CD14-positive monocyte (primary cell): ENCODE data around the gene ATRN. TPM values are rescaled to one million over a fixed set of nuclear protein-coding genes. Genes with fewer than 3 reads are reported as not detected.

Experiments used
- DNase-seq, 3 donors: peaks; one replicate each; pipeline ENCODE4 v3.0.0-alpha.2; 2011 to 2022
- H2AFZ ChIP-seq: 2 replicates; pipeline ENCODE4 v1.6.0; 2012; ENCODE audit warnings: mild to moderate bottlenecking, low read depth, low read length, inconsistent platforms; ENCODE audit not compliant: insufficient read depth, poor library complexity, severe bottlenecking
- H3K27ac ChIP-seq, 2 donors: 1 replicate in 1 of 2; 2 replicates in 1 of 2; pipeline ENCODE4 v1.5.1; 2012 to 2013; ENCODE audit warnings: low read length in 2 of 2, control low read depth in 1 of 2, inconsistent platforms in 1 of 2, low read depth in 1 of 2, mild to moderate bottlenecking in 1 of 2
- H3K27me3 ChIP-seq, 2 donors: one replicate each; pipeline versions ENCODE4 v1.6.0 to v1.6.1; 2011 to 2013; ENCODE audit warnings: low read length in 2 of 2; ENCODE audit not compliant: control insufficient read depth in 2 of 2, insufficient read depth in 2 of 2
- H3K36me3 ChIP-seq, 2 donors: replicated peaks in 1 of 2; 1 replicate in 1 of 2; 2 replicates in 1 of 2; pipeline versions ENCODE4 v1.5.1 to v1.6.1; 2012 to 2013; ENCODE audit warnings: low read length in 2 of 2, control low read depth in 1 of 2, inconsistent platforms in 1 of 2, mild to moderate bottlenecking in 1 of 2; ENCODE audit not compliant: insufficient read depth in 2 of 2, control insufficient read depth in 1 of 2
- H3K4me1 ChIP-seq, 2 donors: 1 replicate in 1 of 2; 2 replicates in 1 of 2; pipeline versions ENCODE4 v1.5.1 to v1.6.1; 2012 to 2013; ENCODE audit warnings: low read length in 2 of 2, control low read depth in 1 of 2, inconsistent platforms in 1 of 2, mild to moderate bottlenecking in 1 of 2, moderate library complexity in 1 of 2; ENCODE audit not compliant: insufficient read depth in 2 of 2, control insufficient read depth in 1 of 2
- H3K4me2 ChIP-seq: replicated peaks from 2 replicates; pipeline ENCODE3; 2012; ENCODE audit warnings: low read length, moderate library complexity, mild to moderate bottlenecking; ENCODE audit not compliant: poor library complexity, severe bottlenecking; ENCODE audit errors: extremely low read depth
- H3K4me3 ChIP-seq, 3 experiments: fragments of 200-600 bp in 1 of 3; sonication (generic) in 1 of 3; replicated peaks in 1 of 3; 1 replicate in 2 of 3; 2 replicates in 1 of 3; pipeline ENCODE4 v1.5.1; 2011 to 2013; ENCODE audit warnings: low read length in 3 of 3, mild to moderate bottlenecking in 3 of 3, control low read depth in 2 of 3, low read depth in 2 of 3, inconsistent platforms in 1 of 3, moderate library complexity in 1 of 3
- H3K79me2 ChIP-seq: 2 replicates; pipeline ENCODE4 v1.6.0; 2012; ENCODE audit warnings: mild to moderate bottlenecking, control low read depth, inconsistent platforms, low read length, moderate library complexity; ENCODE audit not compliant: insufficient read depth
- H3K9ac ChIP-seq: 2 replicates; pipeline ENCODE4 v1.6.0; 2017; ENCODE audit warnings: low read length, mild to moderate bottlenecking; ENCODE audit not compliant: insufficient read depth, poor library complexity, severe bottlenecking
- H3K9me3 ChIP-seq, 2 donors: replicated peaks in 1 of 2; 1 replicate in 1 of 2; 2 replicates in 1 of 2; pipeline versions ENCODE4 v1.5.1 to v1.6.1; 2012 to 2013; ENCODE audit warnings: low read length in 2 of 2, control low read depth in 1 of 2; ENCODE audit not compliant: control insufficient read depth in 1 of 2, insufficient read depth in 1 of 2
- H4K20me1 ChIP-seq: 2 replicates; pipeline ENCODE4 v1.6.0; 2012; ENCODE audit warnings: mild to moderate bottlenecking, low read length, control low read depth, moderate library complexity; ENCODE audit not compliant: insufficient read depth
- H3K27ac Mint-ChIP-seq, 7 donors: one replicate each; pipeline ENCODE4 v1.8.0; 2020; ENCODE audit warnings: mild to moderate bottlenecking in 7 of 7, mixed read lengths in 7 of 7, moderate library complexity in 6 of 7, inconsistent platforms in 2 of 7
- H3K27me3 Mint-ChIP-seq, 3 donors: one replicate each; pipeline ENCODE4 v1.8.0; 2021 to 2022; ENCODE audit warnings: low read depth in 3 of 3, mild to moderate bottlenecking in 3 of 3, mixed read lengths in 3 of 3, moderate library complexity in 3 of 3, inconsistent platforms in 1 of 3
- H3K36me3 Mint-ChIP-seq, 2 donors: one replicate each; pipeline ENCODE4 v1.8.0; 2020; ENCODE audit warnings: mixed read lengths in 2 of 2, inconsistent platforms in 1 of 2, mild to moderate bottlenecking in 1 of 2
- H3K4me1 Mint-ChIP-seq: one replicate; pipeline ENCODE4 v1.8.0; 2020; ENCODE audit warnings: mild to moderate bottlenecking, mixed read lengths
- H3K4me3 Mint-ChIP-seq, 2 donors: one replicate each; pipeline ENCODE4 v1.8.0; 2020; ENCODE audit warnings: mild to moderate bottlenecking in 2 of 2, mixed read lengths in 2 of 2, moderate library complexity in 1 of 2
- H3K9me3 Mint-ChIP-seq, 7 donors: one replicate each; pipeline ENCODE4 v1.8.0; 2020 to 2022; ENCODE audit warnings: mixed read lengths in 7 of 7, mild to moderate bottlenecking in 6 of 7, moderate library complexity in 6 of 7, inconsistent platforms in 2 of 7
- WGBS: methylation state at CpG from one replicate; pipeline ENCODE4 v1.1.5; 2013; ENCODE audit warnings: missing lambda C conversion rate; ENCODE audit not compliant: insufficient coverage; 5-methylcytosine and 5-hydroxymethylcytosine counted together
- intact Hi-C, 2 donors: fragments of 100-400 bp; cut with micrococcal nuclease; formaldehyde crosslinking; loops; one replicate each; pipeline versions ENCODE4 v1.15.0 to v1.15.1; 2023
- polyA plus RNA-seq, 3 donors: library from polyadenylated mRNA; depleted of rRNA in 1 of 3; unstranded in 2 of 3; stranded (reverse) in 1 of 3; fragments of 300-500 nt in 2 of 3; fragments of >200 nt in 1 of 3; fragmentation: Illumina TruSeq in 2 of 3; gene quantifications; 1 replicate in 2 of 3; 2 replicates in 1 of 3; pipeline ENCODE4 v1.2.3, GENCODE V29; 2012 to 2021
- TF ChIP-seq, protein P1 (sequence below): fragments of 200-600 bp; IDR thresholded peaks from one replicate; pipeline ENCODE4 v1.8.0; 2022; ENCODE audit warnings: antibody characterized with exemption, mild to moderate bottlenecking

Gene ATRN
- polyA plus RNA-seq, 3 donors = 10.2 to 17.4 (median 11.5) TPM

- Mint-ChIP-seq H3K4me3 (no peak overlapping the region), H3K27me3 (peaks cover 0 to 4% (median 1%) of the 10 kb centered on the region in 3 donors), H3K27ac (no peak overlapping the region), H3K9me3 (no peaks in the 10 kb centered on the region), H3K4me1 (peaks cover 11% of the 10 kb centered on the region), H3K36me3 (no peaks in the 10 kb centered on the region)
- WGBS = no CpG with 5 or more reads among the region's 1 CpG
- Histone ChIP-seq H3K9ac (no peak overlapping the region), H4K20me1 (no peaks in the 10 kb centered on the region), H3K4me2 (no peak overlapping the region), H3K36me3 (no peaks in the 10 kb centered on the region), H3K4me3 (no peak overlapping the region), H3K9me3 (no peaks in the 10 kb centered on the region), H3K27me3 (no peaks in the 10 kb centered on the region), H3K79me2 (no peaks in the 10 kb centered on the region), H3K4me1 (peaks cover 5% of the 10 kb centered on the region in 2 donors), H3K27ac (no peak overlapping the region), H2AFZ (no peak overlapping the region)
- no peak for DNase-seq
- TF ChIP-seq, protein P1, sequence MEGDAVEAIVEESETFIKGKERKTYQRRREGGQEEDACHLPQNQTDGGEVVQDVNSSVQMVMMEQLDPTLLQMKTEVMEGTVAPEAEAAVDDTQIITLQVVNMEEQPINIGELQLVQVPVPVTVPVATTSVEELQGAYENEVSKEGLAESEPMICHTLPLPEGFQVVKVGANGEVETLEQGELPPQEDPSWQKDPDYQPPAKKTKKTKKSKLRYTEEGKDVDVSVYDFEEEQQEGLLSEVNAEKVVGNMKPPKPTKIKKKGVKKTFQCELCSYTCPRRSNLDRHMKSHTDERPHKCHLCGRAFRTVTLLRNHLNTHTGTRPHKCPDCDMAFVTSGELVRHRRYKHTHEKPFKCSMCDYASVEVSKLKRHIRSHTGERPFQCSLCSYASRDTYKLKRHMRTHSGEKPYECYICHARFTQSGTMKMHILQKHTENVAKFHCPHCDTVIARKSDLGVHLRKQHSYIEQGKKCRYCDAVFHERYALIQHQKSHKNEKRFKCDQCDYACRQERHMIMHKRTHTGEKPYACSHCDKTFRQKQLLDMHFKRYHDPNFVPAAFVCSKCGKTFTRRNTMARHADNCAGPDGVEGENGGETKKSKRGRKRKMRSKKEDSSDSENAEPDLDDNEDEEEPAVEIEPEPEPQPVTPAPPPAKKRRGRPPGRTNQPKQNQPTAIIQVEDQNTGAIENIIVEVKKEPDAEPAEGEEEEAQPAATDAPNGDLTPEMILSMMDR = no peak
- intact Hi-C loops = no loop called here
These were observed 21.5 kb upstream of the ATRN start for GRCh38 chr20:3449319-3449718.

DNA sequence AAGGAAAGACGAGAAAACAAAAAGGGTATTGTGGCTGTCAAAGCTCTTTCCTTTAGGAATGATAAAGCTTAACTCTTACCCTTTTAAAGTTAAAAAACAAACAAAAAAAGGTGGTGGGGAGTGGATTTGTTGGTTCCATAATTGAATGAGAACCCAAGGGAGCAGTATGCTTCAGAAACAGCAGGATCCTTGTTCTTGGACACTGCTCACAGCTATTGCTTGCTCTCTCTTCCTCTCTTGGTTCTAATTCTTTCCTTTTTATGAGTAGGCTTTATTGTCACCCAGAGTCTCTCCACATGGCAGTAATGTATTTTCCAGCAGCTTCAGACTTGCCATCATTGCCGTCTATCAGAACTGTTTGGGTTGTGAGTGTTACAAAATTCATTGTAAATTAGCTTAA is 18.7 kb upstream of the ATRN start:
- TF ChIP-seq, protein P1 = no peak
- Histone ChIP-seq H3K4me2 (no peak overlapping the region), H3K36me3 (no peaks in the 10 kb centered on the region), H3K27me3 (no peaks in the 10 kb centered on the region), H3K9me3 (no peaks in the 10 kb centered on the region), H3K9ac (no peak overlapping the region), H3K27ac (no peak overlapping the region), H3K79me2 (no peaks in the 10 kb centered on the region), H2AFZ (no peak overlapping the region), H3K4me1 (peaks cover 4 to 5% of the 10 kb centered on the region in 2 donors), H3K4me3 (no peak overlapping the region), H4K20me1 (no peaks in the 10 kb centered on the region)
- Mint-ChIP-seq H3K27ac (peak overlapping the region in 1 of 7 donors; percentile 70), H3K4me1 (peaks cover 10% of the 10 kb centered on the region), H3K27me3 (peaks cover 0 to 4% (median 0%) of the 10 kb centered on the region in 3 donors), H3K9me3 (no peaks in the 10 kb centered on the region), H3K36me3 (no peaks in the 10 kb centered on the region), H3K4me3 (no peak overlapping the region)
- intact Hi-C loops = no loop called here
- no peak for DNase-seq
- no CpG with 5 or more reads among the region's 2 CpGs for WGBS
